HG02763 (cell line): Measurements from ENCODE around the gene LRRC15.

Experiments used
- ATAC-seq: cut with Tn5 transposase; IDR thresholded peaks from one replicate; pipeline ENCODE4 v1.9.1; 2021; ENCODE audit warnings: mild to moderate bottlenecking, moderate library complexity; ENCODE audit not compliant: unreplicated experiment

LRRC15 gene

GRCh38 chr3:194369522-194370279 lies at the start of gene LRRC15:
Gene LRRC15, minus strand, starts transcription at chr3:194369743. Its CDS starts 8,700 bp downstream, at chr3:194361043.
- ATAC-seq = no peak

GRCh38 chr3:194418671-194419070 lies 49.1 kb upstream of the LRRC15 start:
- ATAC-seq = no peak

GRCh38 chr3:194407423-194407822 lies 37.9 kb upstream of the LRRC15 start:
- no peak for ATAC-seq

GRCh38 chr3:194405766-194406165 lies 36.2 kb upstream of the LRRC15 start:
- no peak for ATAC-seq

- no peak for ATAC-seq
Observed at GRCh38 chr3:194404365-194405140, 35.0 kb upstream of the LRRC15 start.

GRCh38 chr3:194401868-194402329 lies 32.4 kb upstream of the LRRC15 start:
- no peak for ATAC-seq

GRCh38 chr3:194401346-194401745 lies 31.8 kb upstream of the LRRC15 start:
- no peak for ATAC-seq

GRCh38 chr3:194399874-194400411 lies 30.4 kb upstream of the LRRC15 start:
- no peak for ATAC-seq

GRCh38 chr3:194399166-194399565 lies 29.6 kb upstream of the LRRC15 start, which contains the start of gene GP5:
Gene GP5, minus strand, starts transcription at chr3:194399266. Its CDS starts 984 bp downstream, at chr3:194398282.
- ATAC-seq = no peak

- no peak for ATAC-seq
Observed at GRCh38 chr3:194397757-194398312, 28.3 kb upstream of the LRRC15 start.

- no peak for ATAC-seq
Observed at GRCh38 chr3:194396859-194397756, 27.6 kb upstream of the LRRC15 start.

GRCh38 chr3:194396539-194396858 lies 27.0 kb upstream of the LRRC15 start:
- no peak for ATAC-seq

GRCh38 chr3:194395778-194396538 lies 26.4 kb upstream of the LRRC15 start:
- no peak for ATAC-seq

GRCh38 chr3:194395212-194395611 lies 25.7 kb upstream of the LRRC15 start:
- ATAC-seq = no peak

GRCh38 chr3:194392576-194392975 lies 23.0 kb upstream of the LRRC15 start:
- ATAC-seq = no peak

- ATAC-seq = no peak
Observed at GRCh38 chr3:194390835-194391234, 21.3 kb upstream of the LRRC15 start.

- ATAC-seq = no peak
Observed at GRCh38 chr3:194389269-194389668, 19.7 kb upstream of the LRRC15 start.

GRCh38 chr3:194387926-194388418 lies 18.4 kb upstream of the LRRC15 start:
- ATAC-seq = no peak

- no peak for ATAC-seq
Observed at GRCh38 chr3:194387276-194387675, 17.7 kb upstream of the LRRC15 start.

GRCh38 chr3:194386648-194387047 lies 17.1 kb upstream of the LRRC15 start:
- no peak for ATAC-seq
